ENCODE data around the gene MRPS27. TPM values are rescaled to one million over a fixed set of nuclear protein-coding genes. Genes with fewer than 3 reads are reported as not detected.

Gene MRPS27
- total RNA-seq, 1 donor from 2014 or later = 26.0 TPM

DNA sequence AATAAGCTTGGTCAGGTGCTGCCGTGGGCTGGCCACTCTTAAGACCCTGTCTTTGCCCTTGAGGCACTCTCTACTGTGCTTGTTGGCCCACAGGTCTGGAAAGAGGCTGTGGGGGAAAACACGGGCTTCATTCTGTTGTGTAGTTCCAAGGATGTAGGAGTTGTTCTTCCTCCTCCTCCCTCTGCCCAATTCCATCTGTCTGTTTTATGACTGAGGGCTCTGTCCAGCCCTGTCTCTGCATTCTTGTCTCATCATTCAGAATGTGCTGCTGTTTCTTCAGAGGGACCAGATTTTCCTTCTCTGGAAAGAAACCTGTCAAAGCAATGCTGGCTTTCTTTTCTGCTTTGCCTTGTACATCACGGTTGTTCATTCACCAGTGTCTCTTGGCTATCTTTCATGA lies 128.6 kb downstream of the MRPS27 start:
- TF ChIP-seq, protein P1, sequence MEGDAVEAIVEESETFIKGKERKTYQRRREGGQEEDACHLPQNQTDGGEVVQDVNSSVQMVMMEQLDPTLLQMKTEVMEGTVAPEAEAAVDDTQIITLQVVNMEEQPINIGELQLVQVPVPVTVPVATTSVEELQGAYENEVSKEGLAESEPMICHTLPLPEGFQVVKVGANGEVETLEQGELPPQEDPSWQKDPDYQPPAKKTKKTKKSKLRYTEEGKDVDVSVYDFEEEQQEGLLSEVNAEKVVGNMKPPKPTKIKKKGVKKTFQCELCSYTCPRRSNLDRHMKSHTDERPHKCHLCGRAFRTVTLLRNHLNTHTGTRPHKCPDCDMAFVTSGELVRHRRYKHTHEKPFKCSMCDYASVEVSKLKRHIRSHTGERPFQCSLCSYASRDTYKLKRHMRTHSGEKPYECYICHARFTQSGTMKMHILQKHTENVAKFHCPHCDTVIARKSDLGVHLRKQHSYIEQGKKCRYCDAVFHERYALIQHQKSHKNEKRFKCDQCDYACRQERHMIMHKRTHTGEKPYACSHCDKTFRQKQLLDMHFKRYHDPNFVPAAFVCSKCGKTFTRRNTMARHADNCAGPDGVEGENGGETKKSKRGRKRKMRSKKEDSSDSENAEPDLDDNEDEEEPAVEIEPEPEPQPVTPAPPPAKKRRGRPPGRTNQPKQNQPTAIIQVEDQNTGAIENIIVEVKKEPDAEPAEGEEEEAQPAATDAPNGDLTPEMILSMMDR (IDR thresholded peaks at IDR 0.05) = no peak
- Mint-ChIP-seq H3K9me3 (ENCODE audit: low read depth) (no peaks in the 10 kb centered on the region), H3K4me1 (ENCODE audit: low read depth) (peaks cover 52% of the 10 kb centered on the region), H3K27me3 (ENCODE audit: low read depth) (no peaks in the 10 kb centered on the region), H3K36me3 (ENCODE audit: low read depth) (peaks cover 67% of the 10 kb centered on the region), H3K4me3 (ENCODE audit: unreplicated experiment) (no peak overlapping the region), H3K27ac (ENCODE audit: unreplicated experiment) (peak overlapping the region; percentile 3)
- DNase-seq (ENCODE audit: low spot score) = no peak

DNA sequence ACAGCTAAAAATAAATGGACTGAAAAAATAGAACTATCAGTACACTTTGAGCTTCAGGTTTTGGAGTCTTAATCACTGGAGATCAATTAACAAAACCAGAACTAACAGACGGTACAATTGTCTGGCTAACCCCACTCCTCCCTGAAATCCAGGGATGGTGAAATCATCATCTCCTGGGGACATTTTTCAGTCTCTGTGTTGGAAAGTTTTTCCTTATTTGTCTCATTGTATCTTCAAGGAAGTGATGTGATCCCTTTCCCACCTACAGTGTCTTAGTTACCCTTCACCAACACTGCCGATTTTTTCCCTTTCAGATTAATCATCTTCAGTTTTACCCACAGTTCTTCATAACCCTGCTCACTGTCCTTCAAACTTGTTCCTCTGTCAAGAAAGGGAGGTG lies 130.9 kb downstream of the MRPS27 start:
- Mint-ChIP-seq H3K27me3 (ENCODE audit: low read depth) (no peaks in the 10 kb centered on the region), H3K36me3 (ENCODE audit: low read depth) (peaks cover 65% of the 10 kb centered on the region), H3K4me3 (ENCODE audit: unreplicated experiment) (no peak overlapping the region), H3K9me3 (ENCODE audit: low read depth) (no peaks in the 10 kb centered on the region), H3K4me1 (ENCODE audit: low read depth) (peaks cover 72% of the 10 kb centered on the region), H3K27ac (ENCODE audit: unreplicated experiment) (no peak overlapping the region)
- DNase-seq (ENCODE audit: low spot score) = no peak
- TF ChIP-seq, protein P1 (IDR thresholded peaks at IDR 0.05) = no peak

DNA sequence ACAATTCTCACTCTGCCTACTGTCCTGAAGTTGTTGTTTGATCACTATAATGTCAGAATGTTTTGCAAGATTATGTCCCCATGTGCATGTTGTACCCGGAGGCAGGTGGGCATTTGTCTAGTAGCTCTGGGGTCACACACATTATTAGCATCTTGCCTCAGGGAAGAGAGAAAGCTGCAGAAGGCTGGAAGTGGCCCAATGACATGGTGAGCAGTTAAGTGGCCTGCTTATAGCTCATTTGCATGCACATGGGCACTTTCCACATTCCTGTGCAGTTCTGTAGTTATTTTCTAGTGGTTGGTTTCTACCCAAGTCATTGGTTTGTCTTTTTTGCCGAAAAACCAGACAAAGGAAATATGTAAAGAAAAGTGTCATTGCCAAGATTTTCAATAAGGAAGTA lies 131.9 kb downstream of the MRPS27 start:
- Mint-ChIP-seq H3K36me3 (ENCODE audit: low read depth) (peaks cover 61% of the 10 kb centered on the region), H3K4me3 (ENCODE audit: unreplicated experiment) (no peak overlapping the region), H3K27ac (ENCODE audit: unreplicated experiment) (peak overlapping the region; percentile 46), H3K27me3 (ENCODE audit: low read depth) (no peaks in the 10 kb centered on the region), H3K4me1 (ENCODE audit: low read depth) (peaks cover 77% of the 10 kb centered on the region), H3K9me3 (ENCODE audit: low read depth) (no peaks in the 10 kb centered on the region)
- DNase-seq (ENCODE audit: low spot score) = no peak
- TF ChIP-seq, protein P1 (IDR thresholded peaks at IDR 0.05) = no peak

DNA sequence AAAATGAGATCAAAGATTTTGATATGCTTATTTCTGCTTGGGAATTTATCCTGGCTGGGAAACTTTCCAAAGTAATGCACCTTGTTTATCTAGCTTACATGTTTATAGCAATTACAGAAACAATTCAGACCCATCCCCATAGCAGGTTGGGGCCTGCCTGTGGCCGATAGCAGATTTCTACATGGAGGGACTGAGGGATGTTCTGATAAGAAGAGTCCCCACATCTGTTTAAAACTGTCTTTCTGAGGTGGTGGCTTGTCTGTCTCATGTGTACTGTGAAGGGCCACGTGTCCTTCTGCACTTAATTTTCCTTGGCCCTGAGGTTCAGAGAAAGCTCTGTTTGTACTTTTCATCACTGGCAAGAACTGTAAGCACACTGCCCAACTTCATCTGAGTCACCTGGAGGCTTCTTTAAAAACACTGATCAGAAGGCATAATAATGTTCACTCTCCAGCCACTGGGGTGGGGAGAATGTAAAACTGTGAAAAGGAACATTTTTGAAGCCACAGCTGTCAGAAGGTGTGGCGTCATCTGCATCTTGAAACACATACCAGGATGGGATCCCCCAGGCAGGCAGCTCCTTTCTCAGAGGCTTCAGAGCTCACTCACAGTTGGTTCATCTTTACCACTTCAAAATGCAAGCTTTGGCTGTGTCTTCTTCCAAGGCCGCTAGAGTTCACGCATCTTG lies 132.5 kb downstream of the MRPS27 start:
- H3K9me3 Mint-ChIP-seq (ENCODE audit: low read depth) = no peaks in the 10 kb centered on the region
- peaks cover 83% of the 10 kb centered on the region for H3K4me1 Mint-ChIP-seq (ENCODE audit: low read depth)
- H3K27ac Mint-ChIP-seq (ENCODE audit: unreplicated experiment) = peak overlapping the region; percentile 67
- no peaks in the 10 kb centered on the region for H3K27me3 Mint-ChIP-seq (ENCODE audit: low read depth)
- TF ChIP-seq, protein P1 (IDR thresholded peaks at IDR 0.05) = no peak
- DNase-seq (ENCODE audit: low spot score) = no peak
- H3K4me3 Mint-ChIP-seq (ENCODE audit: unreplicated experiment) = no peak overlapping the region
- H3K36me3 Mint-ChIP-seq (ENCODE audit: low read depth) = peaks cover 62% of the 10 kb centered on the region

DNA sequence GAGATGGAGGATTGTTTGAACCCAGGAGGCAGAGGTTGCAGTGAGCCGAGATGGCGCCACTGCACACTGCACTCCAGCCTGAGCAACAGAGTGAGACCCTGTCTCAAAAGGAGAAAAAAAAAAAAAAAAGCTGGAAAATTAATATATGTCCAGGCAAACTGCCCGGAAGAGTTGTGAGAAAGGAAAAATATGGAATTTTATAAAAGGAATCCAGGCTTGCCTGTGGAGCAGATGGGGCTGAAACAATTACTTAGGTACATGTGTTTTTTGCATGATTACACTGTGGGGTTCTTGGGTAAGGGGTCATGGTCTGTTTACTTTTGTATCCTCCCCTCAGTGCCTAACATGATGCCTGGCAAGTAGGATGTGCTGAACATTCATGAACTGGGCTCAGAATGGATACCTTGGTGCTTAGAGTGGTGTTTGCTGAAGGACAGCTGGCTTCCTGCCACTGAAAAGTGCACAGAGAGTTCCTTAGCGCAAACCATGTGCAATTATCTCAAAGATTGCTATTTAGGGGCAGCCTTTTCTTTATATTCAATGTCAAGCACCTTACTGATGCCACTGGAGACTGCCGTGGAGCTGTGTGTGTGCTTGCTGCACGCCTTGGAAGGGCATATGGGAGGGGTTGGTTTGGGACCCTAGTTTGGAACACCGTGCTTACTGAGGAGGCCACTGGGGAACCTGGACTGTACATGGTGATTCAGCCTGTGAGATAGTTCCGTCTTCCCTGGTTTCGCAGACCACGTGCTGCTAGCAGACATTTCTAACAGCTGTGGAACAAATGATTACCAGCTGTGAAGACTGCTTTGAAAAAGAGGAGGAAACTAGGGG lies 134.3 kb downstream of the MRPS27 start:
- H3K27ac Mint-ChIP-seq (ENCODE audit: unreplicated experiment) = peak overlapping the region; percentile 43
- DNase-seq (ENCODE audit: low spot score) = no peak
- peaks cover 55% of the 10 kb centered on the region for H3K36me3 Mint-ChIP-seq (ENCODE audit: low read depth)
- H3K9me3 Mint-ChIP-seq (ENCODE audit: low read depth) = no peaks in the 10 kb centered on the region
- no peak overlapping the region for H3K4me3 Mint-ChIP-seq (ENCODE audit: unreplicated experiment)
- H3K4me1 Mint-ChIP-seq (ENCODE audit: low read depth) = peaks cover 84% of the 10 kb centered on the region
- TF ChIP-seq, protein P1 (IDR thresholded peaks at IDR 0.05) = no peak
- H3K27me3 Mint-ChIP-seq (ENCODE audit: low read depth) = no peaks in the 10 kb centered on the region

Data from chondrocyte (in vitro differentiated cells).